Small intestine (tissue), 16 donors: ENCODE results near the gene RIPK1. TPM values are rescaled to one million over a fixed set of nuclear protein-coding genes. Genes with fewer than 3 reads are reported as not detected.
"Not testable (repeated sequence)": the region's sequence is repeated elsewhere in the genome, so short reads cannot be mapped to it uniquely, and the experiment has no call there.

ENCODE experiments used
- DNase-seq, 2 donors: peaks; one replicate each; pipeline versions ENCODE4 v3.0.0 to v3.0.0-alpha.2; 2013
- FAIRE-seq: peaks from 2 replicates; lab custom pipeline; 2012; peaks lifted over from hg19 to GRCh38; lab: Jason Lieb, UNC
- H3K27ac ChIP-seq, 3 donors: one replicate each; pipeline ENCODE4 v1.5.1; 2013; ENCODE audit warnings: low read length in 2 of 3, mild to moderate bottlenecking in 2 of 3, control low read depth in 1 of 3, inconsistent platforms in 1 of 3, low read depth in 1 of 3, moderate library complexity in 1 of 3
- H3K27me3 ChIP-seq, 3 donors: one replicate each; pipeline ENCODE4 v1.6.1; 2013; ENCODE audit warnings: low read length in 3 of 3, inconsistent platforms in 1 of 3; ENCODE audit not compliant: control insufficient read depth in 3 of 3, insufficient read depth in 3 of 3
- H3K36me3 ChIP-seq, 3 donors: one replicate each; pipeline ENCODE4 v1.6.1; 2013; ENCODE audit warnings: low read length in 3 of 3, inconsistent platforms in 1 of 3, low read depth in 1 of 3, mild to moderate bottlenecking in 1 of 3, moderate library complexity in 1 of 3; ENCODE audit not compliant: control insufficient read depth in 3 of 3, insufficient read depth in 2 of 3
- H3K4me1 ChIP-seq, 3 donors: one replicate each; pipeline ENCODE4 v1.6.1; 2013; ENCODE audit warnings: low read length in 2 of 3, inconsistent platforms in 1 of 3, low read depth in 1 of 3, mild to moderate bottlenecking in 1 of 3, moderate library complexity in 1 of 3; ENCODE audit not compliant: control insufficient read depth in 3 of 3, insufficient read depth in 2 of 3
- H3K4me3 ChIP-seq, 3 donors: one replicate each; pipeline ENCODE4 v1.5.1; 2013; ENCODE audit warnings: low read length in 3 of 3, control low read depth in 1 of 3, inconsistent platforms in 1 of 3, low read depth in 1 of 3, mild to moderate bottlenecking in 1 of 3, moderate library complexity in 1 of 3
- H3K9me3 ChIP-seq, 2 donors: one replicate each; pipeline ENCODE4 v1.6.1; 2013; ENCODE audit warnings: low read depth in 1 of 2, low read length in 1 of 2; ENCODE audit not compliant: control insufficient read depth in 2 of 2, insufficient read depth in 1 of 2
- WGBS, 3 donors: extraction: QIAGEN DNeasy Blood & Tissue Kit; methylation state at CpG; one replicate each; pipeline ENCODE4 v1.1.7; 2013; 5-methylcytosine and 5-hydroxymethylcytosine counted together
- long read RNA-seq, 10 donors: transcript quantifications; one replicate each; lab custom pipeline, GENCODE V29; 2026
- polyA plus RNA-seq, 4 donors: library from polyadenylated mRNA; stranded (reverse) in 3 of 4; unstranded in 1 of 4; fragments of 200-250 nt in 3 of 4; fragments of 120-200 nt in 1 of 4; gene quantifications; one replicate each; pipeline versions ENCODE4 v1.2.1 to v1.2.3, GENCODE V29; 2013
- donor health status: healthy with polysubstance abuse.
- donor health status: control.
- donor health status: control.
- donor health status: Bipolar disorder and iron deficiency.
- donor health status: healthy.

The RIPK1 gene
- 10 to 100 TPM; 14.4 to 31.1 (median 29.5) TPM for polyA plus RNA-seq
- long read RNA-seq, donor 1, full-length matches to known transcripts = 3 of 36 reads
- long read RNA-seq, donor 1, partial matches to known transcripts = 33 of 36 reads
- long read RNA-seq, donor 1, other reads (novel, unspliced or antisense) = 0 of 36 reads
- long read RNA-seq, donor 2, full-length matches to known transcripts = 1 of 1 reads
- long read RNA-seq, donor 2, partial matches to known transcripts = 0 of 1 reads
- long read RNA-seq, donor 2, other reads (novel, unspliced or antisense) = 0 of 1 reads
- long read RNA-seq, donor 3, full-length matches to known transcripts = 1 of 8 reads
- long read RNA-seq, donor 3, partial matches to known transcripts = 7 of 8 reads
- long read RNA-seq, donor 3, other reads (novel, unspliced or antisense) = 0 of 8 reads
- long read RNA-seq, donor 4, partial matches to known transcripts = 0 of 1 reads
- long read RNA-seq, donor 4, other reads (novel, unspliced or antisense) = 0 of 1 reads
- long read RNA-seq, donor 5 = 0 reads
- long read RNA-seq, donor 6 = 0 reads
- long read RNA-seq, donor 7 = 0 reads
- long read RNA-seq, donor 8 = 0 reads
- long read RNA-seq, donor 9 = 0 reads
- long read RNA-seq, donor 10, full-length matches to known transcripts = 1 of 29 reads
- long read RNA-seq, donor 10, partial matches to known transcripts = 28 of 29 reads
- long read RNA-seq, donor 10, other reads (novel, unspliced or antisense) = 0 of 29 reads

- WGBS, 3 donors = 0 to 1% (median 1%) methylated on average over 53 to 112 of the region's 112 CpGs
- FAIRE-seq (no peak), DNase-seq (peak; percentile 93 to 96)
- Histone ChIP-seq H3K4me3 (peak within 1 kb of the TSS; percentile 85 to 93 (median 90)), H3K9me3 (no peaks in the 10 kb centered on the region), H3K27ac (peak within 1 kb of the TSS; percentile 89 to 100 (median 100)), H3K27me3 (no peaks in the 10 kb centered on the region), H3K4me1 (peaks cover 2 to 10% (median 7%) of the 10 kb centered on the region in 3 donors), H3K36me3 (peaks cover 2 to 13% (median 3%) of the 10 kb centered on the region in 3 donors)
These were observed at the start of gene RIPK1 for GRCh38 chr6:3068329-3069214. Gene RIPK1 (plus strand): TSS chr6:3068494. CDS start chr6:3076824, 8,330 bp downstream.

DNA sequence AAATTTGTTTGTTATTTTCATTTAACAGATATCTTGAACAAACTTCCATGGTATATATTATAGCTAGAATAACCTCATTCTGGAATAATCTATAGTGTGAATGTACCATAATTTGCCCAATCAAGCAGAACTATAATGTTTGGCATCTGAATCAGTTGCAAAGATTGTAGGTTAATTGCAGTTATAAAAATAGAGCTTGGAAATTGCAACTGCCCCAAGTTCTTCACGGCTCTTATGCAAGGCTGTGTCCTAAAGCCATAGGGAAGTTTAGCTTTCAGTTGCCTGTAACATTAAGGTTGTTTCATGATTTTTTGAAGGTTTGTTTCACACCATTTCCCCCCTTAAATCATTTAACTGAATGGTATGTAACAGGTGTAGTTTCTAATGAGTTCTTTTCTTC is 49.2 kb upstream of the RIPK1 start:
- peaks cover 0 to 9% (median 0%) of the 10 kb centered on the region in 3 donors for H3K4me1 ChIP-seq
- no peak overlapping the region for H3K27ac ChIP-seq
- H3K36me3 ChIP-seq = peaks cover 0 to 50% (median 7%) of the 10 kb centered on the region in 3 donors
- H3K4me3 ChIP-seq = no peak overlapping the region
- DNase-seq (peak in 1 of 2 donors; percentile 44), FAIRE-seq (no peak)
- H3K9me3 ChIP-seq = no peaks in the 10 kb centered on the region
- 14 to 59% (median 52%) methylated on average over 1 of the region's 1 CpG for WGBS, 3 donors
- no peaks in the 10 kb centered on the region for H3K27me3 ChIP-seq

- FAIRE-seq (no peak), DNase-seq (no peak)
- Histone ChIP-seq H3K9me3 (no peaks in the 10 kb centered on the region), H3K36me3 (peaks cover 0 to 43% (median 7%) of the 10 kb centered on the region in 3 donors), H3K4me3 (no peak overlapping the region), H3K27me3 (no peaks in the 10 kb centered on the region), H3K27ac (no peak overlapping the region), H3K4me1 (peaks cover 0 to 11% (median 0%) of the 10 kb centered on the region in 3 donors)
- 94 to 97% (median 95%) methylated on average over 6 of the region's 6 CpGs for WGBS, 3 donors
These were observed 48.5 kb upstream of the RIPK1 start for GRCh38 chr6:3019749-3020320.

DNA sequence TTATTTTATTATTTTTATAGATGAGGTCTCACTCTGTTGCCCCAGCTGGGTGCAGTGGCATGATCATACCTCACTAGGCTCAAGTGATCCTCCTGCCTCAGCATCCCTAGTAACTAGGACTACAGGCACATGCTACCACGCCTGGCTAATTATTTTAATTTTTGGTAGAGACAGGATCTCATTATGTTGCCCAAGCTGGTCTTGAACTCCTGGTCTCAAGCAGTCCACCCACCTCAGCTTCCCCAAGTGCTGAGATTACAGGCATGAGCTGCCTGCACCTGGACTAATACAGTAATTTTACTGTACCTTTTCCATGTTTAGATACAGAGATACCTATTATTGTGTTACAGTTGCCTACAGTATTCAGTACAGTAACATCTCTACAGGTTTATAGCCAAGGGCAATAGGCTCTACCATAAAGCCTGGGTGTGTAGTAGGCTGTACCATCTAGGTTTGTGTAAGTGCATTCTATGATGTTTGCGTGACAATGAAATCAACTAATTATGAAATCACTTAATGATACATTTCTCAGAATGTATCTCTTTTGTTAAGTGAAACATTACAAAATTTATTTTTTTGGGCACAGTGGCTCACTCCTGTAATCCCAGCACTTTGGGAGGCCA is 47.2 kb upstream of the RIPK1 start:
- peaks cover 0 to 32% (median 7%) of the 10 kb centered on the region in 3 donors for H3K36me3 ChIP-seq
- FAIRE-seq, H3K27ac ChIP-seq, DNase-seq, H3K9me3 ChIP-seq, H3K4me3 ChIP-seq, H3K27me3 ChIP-seq: not testable (repeated sequence)
- peaks cover 0 to 11% (median 0%) of the 10 kb centered on the region in 3 donors for H3K4me1 ChIP-seq
- 95 to 98% (median 98%) methylated on average over 2 of the region's 2 CpGs for WGBS, 3 donors

- Histone ChIP-seq H3K27ac (peak overlapping the region in 2 of 3 donors; percentile 56 to 63), H3K36me3 (peaks cover 0 to 17% (median 0%) of the 10 kb centered on the region in 3 donors), H3K27me3 (no peaks in the 10 kb centered on the region), H3K4me1 (peaks cover 0 to 11% (median 0%) of the 10 kb centered on the region in 3 donors), H3K9me3 (no peaks in the 10 kb centered on the region), H3K4me3 (peak overlapping the region; percentile 8 to 60 (median 20))
- FAIRE-seq (no peak), DNase-seq (peak in 1 of 2 donors; percentile 19)
- 22 to 66% (median 51%) methylated on average over 26 of the region's 26 CpGs for WGBS, 3 donors
These were observed 45.3 kb upstream of the RIPK1 start for GRCh38 chr6:3022765-3023662.

DNA sequence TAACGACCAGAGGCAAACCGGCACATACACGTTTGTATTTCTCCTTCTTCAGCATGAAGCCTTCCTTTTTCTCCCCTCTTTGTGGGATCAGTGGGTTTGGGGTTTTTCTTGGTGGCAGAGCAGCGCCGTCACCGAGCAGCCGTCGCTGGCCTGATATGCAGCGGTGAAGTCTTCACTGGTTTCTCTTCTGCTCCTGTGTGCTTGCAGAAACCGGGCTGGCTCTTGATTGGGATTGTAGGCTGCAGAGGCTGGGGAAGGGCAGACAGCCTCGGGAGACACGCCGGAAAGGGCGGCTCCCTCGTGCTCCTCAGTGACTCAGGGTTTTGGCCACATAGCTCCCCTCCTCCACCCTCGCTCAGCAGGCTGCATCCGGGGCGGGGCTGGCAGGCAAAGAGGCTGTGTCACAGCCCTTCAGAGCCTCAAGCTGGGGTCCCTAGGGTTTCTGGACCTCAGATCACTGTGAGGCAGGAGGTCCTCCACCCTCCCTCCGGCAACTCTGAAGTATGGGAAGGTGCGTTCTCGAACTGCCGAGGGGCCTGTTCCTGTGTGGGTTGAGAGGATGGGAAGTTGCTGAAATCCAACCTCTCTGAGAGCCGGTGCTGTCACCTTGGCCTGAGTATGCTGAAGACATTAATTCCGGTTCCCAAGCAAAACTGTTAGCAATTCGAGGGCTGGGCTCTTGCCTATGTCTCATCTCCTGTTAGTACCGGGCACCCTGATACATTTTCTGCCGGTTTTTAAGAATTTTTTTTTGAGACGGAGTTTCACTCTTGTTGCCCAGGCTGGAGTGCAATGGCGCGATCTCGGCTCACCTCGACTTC is 44.4 kb upstream of the RIPK1 start:
- 18 to 36% (median 25%) methylated on average over 31 to 32 of the region's 32 CpGs for WGBS, 3 donors
- H3K9me3 ChIP-seq = no peaks in the 10 kb centered on the region
- peaks cover 0 to 13% (median 0%) of the 10 kb centered on the region in 3 donors for H3K36me3 ChIP-seq
- no peaks in the 10 kb centered on the region for H3K27me3 ChIP-seq
- FAIRE-seq (no peak), DNase-seq (peak; percentile 86 to 93)
- peak overlapping the region; percentile 23 to 90 (median 56) for H3K27ac ChIP-seq
- peaks cover 0 to 11% (median 0%) of the 10 kb centered on the region in 3 donors for H3K4me1 ChIP-seq
- peak overlapping the region in 2 of 3 donors; percentile 20 to 60 for H3K4me3 ChIP-seq
